ENCODE results near the gene FARP2.

FARP2 gene

GRCh38 chr2:241532733-241533601 lies 176.9 kb downstream of the FARP2 start:
- POLR2A ChIA-PET, result no interaction called here
- TF ChIP-seq CTCF (IDR thresholded peaks at IDR 0.05; ENCODE audit: control extremely low read depth, extremely low read depth, low read depth, missing control alignments), result no peak
- no peak for DNase-seq (ENCODE audit: extremely low spot score)
- CTCF ChIA-PET, result interaction anchor here (0.8 to 1.2 kb wide), 2 partner anchors 12 to 25 kb away, joined by 3 read pairs; no protein-coding TSS in a partner anchor

DNA sequence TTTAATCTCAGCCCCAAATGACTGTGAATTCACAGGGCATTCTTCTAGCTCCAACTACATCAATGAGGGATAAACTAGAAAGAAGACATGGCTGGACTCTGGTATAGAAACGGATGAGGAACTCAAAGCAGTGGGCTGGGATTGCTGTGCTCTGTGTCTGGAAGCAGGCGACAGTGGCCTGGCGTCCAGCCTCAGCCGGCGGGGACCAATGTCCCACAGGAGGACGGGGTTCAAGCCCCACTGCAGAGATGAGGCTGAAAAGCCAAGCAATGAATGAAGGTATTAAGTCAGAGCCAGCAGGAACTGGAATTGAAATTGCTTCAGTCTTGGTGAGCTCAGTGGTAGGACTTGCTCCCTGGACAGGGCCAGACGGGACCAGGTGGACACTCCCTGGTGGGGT lies 178.2 kb downstream of the FARP2 start:
- DNase-seq (ENCODE audit: extremely low spot score), result no peak
- CTCF ChIA-PET, result interaction anchor here (1.2 kb wide), 1 partner anchor 11 kb away, joined by 3 read pairs; no protein-coding TSS in a partner anchor
- TF ChIP-seq CTCF (IDR thresholded peaks at IDR 0.05; ENCODE audit: control extremely low read depth, extremely low read depth, low read depth, missing control alignments), result no peak
- POLR2A ChIA-PET, result no interaction called here

- no peak for DNase-seq (ENCODE audit: extremely low spot score)
- ChIA-PET POLR2A (no interaction called here), CTCF (interaction anchor here (1.2 kb wide), 1 partner anchor 14 kb away, joined by 5 read pairs; no protein-coding TSS in a partner anchor)
- TF ChIP-seq CTCF (IDR thresholded peaks at IDR 0.05; ENCODE audit: control extremely low read depth, extremely low read depth, low read depth, missing control alignments), result no peak
These were observed 178.8 kb downstream of the FARP2 start for GRCh38 chr2:241534701-241535375.

DNA sequence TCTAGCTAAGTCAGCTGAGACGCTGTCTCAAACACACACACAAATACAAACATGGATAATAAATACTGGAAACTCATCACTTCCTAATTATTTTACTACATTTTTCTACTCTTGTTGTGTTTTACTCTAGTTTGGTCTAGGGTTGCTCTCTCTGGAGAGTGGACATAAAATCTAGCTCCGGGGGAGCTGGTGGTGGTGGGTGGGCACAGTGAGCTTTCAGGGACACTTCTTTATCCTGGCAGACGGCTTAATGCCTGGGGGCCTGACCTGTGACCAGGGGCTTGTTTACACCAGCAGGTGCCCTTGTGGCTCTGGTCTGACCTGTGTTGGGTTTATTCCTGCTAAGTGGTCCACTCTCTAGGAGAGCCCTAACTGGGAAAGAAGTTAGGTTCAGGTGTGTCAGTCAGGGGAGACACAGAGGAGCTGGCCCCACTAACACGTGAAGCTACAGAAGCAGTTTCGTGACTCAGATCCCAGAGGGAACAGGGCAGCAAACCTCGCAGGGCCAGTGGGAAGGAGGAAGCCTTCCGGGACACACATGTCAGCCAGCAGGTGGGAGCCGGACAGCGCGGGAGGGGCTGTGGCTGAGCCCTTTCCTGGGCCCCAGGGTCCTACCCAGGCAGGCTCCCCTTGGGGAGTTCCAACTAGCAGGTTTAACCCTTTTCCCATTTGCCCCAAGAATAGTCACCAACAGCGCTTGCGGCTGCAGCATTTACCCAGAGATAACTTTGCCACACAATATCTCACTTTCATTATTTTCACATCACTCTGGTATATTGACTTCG lies 180.0 kb downstream of the FARP2 start:
- CTCF ChIA-PET, result interaction anchor here (1.2 kb wide), 1 partner anchor 15 kb away, joined by 5 read pairs; no protein-coding TSS in a partner anchor
- DNase-seq (ENCODE audit: extremely low spot score), result no peak
- TF ChIP-seq CTCF (IDR thresholded peaks at IDR 0.05; ENCODE audit: control extremely low read depth, extremely low read depth, low read depth, missing control alignments), result no peak
- POLR2A ChIA-PET, result no interaction called here

DNA sequence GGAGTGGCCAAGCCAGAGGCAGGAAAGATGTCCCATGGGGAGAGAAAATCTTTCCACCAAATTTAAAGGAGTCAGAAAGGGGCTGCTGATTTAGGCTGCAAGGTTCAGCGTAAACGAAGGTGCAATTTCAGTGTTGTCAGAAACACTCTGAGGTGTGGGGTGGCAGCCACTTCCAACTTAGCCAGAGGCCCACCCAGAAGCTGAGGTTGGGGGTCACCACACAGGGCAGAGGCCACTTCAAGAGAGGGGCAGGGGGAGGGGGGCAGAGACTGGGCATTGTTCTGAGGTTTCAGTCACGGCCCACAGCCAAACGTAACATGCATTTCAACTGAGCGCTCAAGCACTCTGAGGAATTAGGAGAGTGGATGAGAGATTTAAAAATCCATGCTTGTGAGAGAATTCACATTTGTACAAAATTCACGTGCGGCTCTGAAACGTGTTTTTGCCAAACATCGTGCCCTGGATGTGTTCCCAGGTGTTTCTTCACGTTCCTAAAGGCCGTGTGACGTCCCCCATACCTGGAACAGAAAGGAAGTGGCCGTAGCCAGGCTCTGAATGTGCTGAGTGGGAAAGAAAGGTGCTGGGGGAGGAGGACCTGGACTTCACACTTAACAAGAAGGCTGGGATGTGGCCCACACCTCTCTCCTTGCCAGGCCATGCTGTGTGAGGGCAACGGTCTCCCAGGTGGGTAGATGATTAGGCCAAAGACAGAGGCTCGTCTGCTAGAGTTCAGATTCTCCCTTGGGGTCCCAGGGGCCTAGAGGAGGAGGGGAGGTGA lies 182.9 kb downstream of the FARP2 start:
- DNase-seq (ENCODE audit: extremely low spot score), result no peak
- ChIA-PET POLR2A (no interaction called here), CTCF (no interaction called here)
- TF ChIP-seq CTCF (IDR thresholded peaks at IDR 0.05; ENCODE audit: control extremely low read depth, extremely low read depth, low read depth, missing control alignments), result no peak
